HG03095 (cell line): ENCODE results near the gene NRG2.

Experiments used
- ATAC-seq: cut with Tn5 transposase; IDR thresholded peaks from one replicate; pipeline ENCODE4 v1.9.1; 2021; ENCODE audit warnings: moderate library complexity; ENCODE audit not compliant: unreplicated experiment

Gene NRG2

GRCh38 chr5:139975306-139975705, 67.8 kb downstream of the NRG2 start:
- no peak for ATAC-seq

GRCh38 chr5:139974661-139975060, 68.4 kb downstream of the NRG2 start:
- no peak for ATAC-seq

- ATAC-seq: no peak
Measured at GRCh38 chr5:139971202-139971725, 71.8 kb downstream of the NRG2 start.

GRCh38 chr5:139969318-139969717, 73.8 kb downstream of the NRG2 start:
- no peak for ATAC-seq

- peak; percentile 82 for ATAC-seq
Measured at GRCh38 chr5:139968547-139969261, 74.4 kb downstream of the NRG2 start.

DNA sequence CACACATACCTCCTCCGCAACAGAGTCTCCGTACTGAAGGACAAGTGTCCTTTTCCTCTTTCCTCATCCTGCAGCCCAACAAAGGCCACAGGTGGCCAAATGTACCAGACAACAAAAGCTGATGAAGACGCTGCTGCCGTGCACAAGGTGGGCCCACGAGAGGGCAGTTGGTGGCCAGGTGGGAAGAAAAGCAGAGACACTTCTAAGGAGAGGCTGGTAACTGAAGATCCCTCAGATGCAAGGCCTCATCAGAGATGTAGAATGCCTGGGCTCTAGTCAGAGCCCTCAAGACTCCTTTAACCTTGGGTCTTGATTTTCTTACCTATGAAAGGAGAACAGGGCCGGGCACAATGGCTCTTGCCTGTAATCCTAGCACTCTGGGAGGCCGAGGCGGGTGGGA, 75.7 kb downstream of the NRG2 start:
- no peak for ATAC-seq

DNA sequence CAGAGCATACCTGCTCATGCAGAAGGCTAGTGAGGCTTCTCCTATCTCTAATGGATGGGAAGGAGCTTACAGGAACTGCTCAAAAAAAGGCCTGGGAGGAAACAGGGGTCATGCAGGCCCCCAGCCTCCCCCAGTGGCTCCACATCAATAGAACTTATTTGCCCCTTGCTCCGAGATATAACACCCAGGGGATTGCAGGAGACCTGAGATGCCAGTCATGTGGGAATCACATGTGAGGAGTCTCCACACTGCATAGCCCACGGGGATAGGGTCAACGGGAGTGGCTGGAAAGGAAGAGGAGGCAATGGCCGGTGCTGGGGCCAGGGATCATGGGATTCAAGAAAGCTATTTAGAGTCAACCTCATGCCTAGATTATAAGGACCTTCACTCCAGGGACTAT, 76.2 kb downstream of the NRG2 start:
- ATAC-seq: no peak

GRCh38 chr5:139964994-139965565, 78.0 kb downstream of the NRG2 start:
- ATAC-seq: no peak

GRCh38 chr5:139964266-139964993, 78.7 kb downstream of the NRG2 start:
- ATAC-seq: no peak

GRCh38 chr5:139962445-139962844, 80.7 kb downstream of the NRG2 start:
- no peak for ATAC-seq

GRCh38 chr5:139961435-139962157, 81.5 kb downstream of the NRG2 start:
- no peak for ATAC-seq

GRCh38 chr5:139960723-139961383, 82.2 kb downstream of the NRG2 start:
- ATAC-seq: peak; percentile 50

DNA sequence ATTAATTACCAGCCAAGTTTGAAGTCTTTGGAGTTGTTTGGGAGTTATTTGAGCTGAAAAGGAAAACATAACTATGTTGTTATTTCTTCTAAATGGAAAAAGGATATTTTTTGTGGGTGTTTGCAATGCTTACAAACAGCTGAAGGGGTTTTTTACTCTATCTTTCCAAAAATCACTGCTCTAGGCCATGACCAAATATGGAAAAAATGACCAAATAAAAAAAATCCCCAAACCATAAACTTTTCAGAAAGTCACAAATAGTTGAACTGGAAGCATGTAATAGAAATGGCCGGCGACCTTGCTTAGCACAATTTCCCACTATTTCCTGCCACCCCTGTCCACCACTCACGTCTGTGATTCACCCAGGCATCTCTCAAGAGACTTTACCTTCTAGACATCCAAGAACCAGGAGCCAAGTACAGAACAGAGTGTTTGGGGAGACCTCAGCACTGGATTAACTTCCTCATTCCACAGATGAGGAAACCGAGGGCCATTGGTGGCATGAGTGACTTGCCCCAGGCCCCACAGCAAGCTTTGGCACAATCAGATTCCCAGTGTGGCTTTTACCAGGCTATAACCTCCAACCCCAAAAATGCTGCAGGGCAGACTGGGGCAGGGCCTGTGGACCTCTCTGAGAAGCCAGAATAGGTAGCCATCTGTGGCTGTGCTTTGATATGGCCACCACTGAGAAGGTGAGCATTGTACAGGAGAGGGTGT, 84.5 kb downstream of the NRG2 start:
- ATAC-seq: no peak

GRCh38 chr5:139956342-139956741, 86.8 kb downstream of the NRG2 start:
- ATAC-seq: no peak

GRCh38 chr5:139955616-139956273, 87.4 kb downstream of the NRG2 start:
- ATAC-seq: no peak

- ATAC-seq: peak; percentile 60
Measured at GRCh38 chr5:139955053-139955605, 88.0 kb downstream of the NRG2 start.

- no peak for ATAC-seq
Measured at GRCh38 chr5:139954462-139954861, 88.6 kb downstream of the NRG2 start.

GRCh38 chr5:139954022-139954421, 89.1 kb downstream of the NRG2 start:
- no peak for ATAC-seq

DNA sequence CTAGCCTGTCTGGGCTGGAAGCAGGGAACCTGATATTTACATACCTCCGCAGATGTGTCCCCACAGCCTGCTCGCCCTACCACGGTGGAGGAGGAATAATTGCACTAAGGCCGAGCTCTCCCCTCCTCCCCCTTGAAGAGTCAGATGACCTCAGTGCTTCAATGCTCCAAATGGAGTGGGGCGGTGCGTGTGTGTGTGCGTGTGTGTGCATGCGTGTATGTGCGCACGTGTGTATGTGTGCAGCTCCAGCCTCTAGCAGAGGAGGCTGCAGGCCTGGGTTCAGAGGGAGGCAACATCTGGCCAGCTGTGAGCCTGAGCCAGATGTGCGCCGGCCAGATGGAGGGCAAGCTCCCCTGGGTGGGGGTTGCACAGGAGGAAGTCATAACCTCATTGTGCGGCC, 90.5 kb downstream of the NRG2 start:
- no peak for ATAC-seq
